B cell (primary cell): ENCODE measurements around the gene IAH1. TPM values are rescaled to one million over a fixed set of nuclear protein-coding genes. Genes with fewer than 3 reads are reported as not detected.
"Not testable (repeated sequence)": the region's sequence is repeated elsewhere in the genome, so short reads cannot be mapped to it uniquely, and the experiment has no call there.

Experiments used
- ATAC-seq: fragments of 200-7000 bp; cut with Tn5 transposase; one replicate; pipeline ENCODE4 v1.10.0; 2021; ENCODE audit warnings: low read depth, mild to moderate bottlenecking, moderate number of reproducible peaks, moderate library complexity
- CTCF ChIA-PET: fragments of 350-600 bp; sonication (Branson Sonifier 250); formaldehyde crosslinking; loops from one replicate; lab custom pipeline; 2021; ENCODE audit warnings: antibody characterized with exemption, inconsistent platforms; lab: Charles Lee
- POLR2A ChIA-PET: fragments of 350-600 bp; sonication (Branson Sonifier 250); formaldehyde crosslinking; loops from one replicate; lab custom pipeline; 2021; ENCODE audit warnings: antibody characterized with exemption; lab: Charles Lee
- DNase-seq: peaks from one replicate; pipeline ENCODE4 v3.0.0; 2013
- H2AFZ ChIP-seq: 2 replicates; pipeline ENCODE4 v1.6.1; 2012; ENCODE audit warnings: mild to moderate bottlenecking, low read depth, low read length; ENCODE audit not compliant: insufficient read depth, poor library complexity, severe bottlenecking
- H3K27ac ChIP-seq, 2 donors: 1 replicate in 1 of 2; 2 replicates in 1 of 2; pipeline ENCODE4 v1.5.1; 2012 to 2013; ENCODE audit warnings: low read length in 2 of 2, mild to moderate bottlenecking in 2 of 2, moderate library complexity in 1 of 2
- H3K27me3 ChIP-seq, 4 experiments: fragments of 200-600 bp in 1 of 4; sonication (generic) in 1 of 4; replicated peaks in 1 of 4; 1 replicate in 2 of 4; 2 replicates in 2 of 4; pipeline versions ENCODE4 v1.6.1 to v1.7.0; 2013 to 2016; ENCODE audit warnings: low read length in 3 of 4, mild to moderate bottlenecking in 2 of 4, mixed read lengths in 1 of 4, moderate library complexity in 1 of 4; ENCODE audit not compliant: insufficient read depth in 4 of 4, control insufficient read depth in 3 of 4; ENCODE audit errors: control extremely low read depth in 1 of 4
- H3K36me3 ChIP-seq, 2 experiments: replicated peaks in 1 of 2; 1 replicate in 1 of 2; 2 replicates in 1 of 2; pipeline versions ENCODE4 v1.6.1 to v1.7.1; 2013; ENCODE audit warnings: low read length in 1 of 2; ENCODE audit not compliant: insufficient read depth in 2 of 2, control insufficient read depth in 1 of 2; ENCODE audit errors: control extremely low read depth in 1 of 2, extremely low read depth in 1 of 2
- H3K4me1 ChIP-seq, 2 donors: fragments of 200-600 bp in 1 of 2; sonication (generic) in 1 of 2; 1 replicate in 1 of 2; 2 replicates in 1 of 2; pipeline versions ENCODE4 v1.5.1 to v1.6.1; 2013 to 2017; ENCODE audit warnings: low read length in 2 of 2; ENCODE audit not compliant: control insufficient read depth in 2 of 2, insufficient read depth in 2 of 2
- H3K4me2 ChIP-seq: replicated peaks from 2 replicates; pipeline ENCODE3; 2012; ENCODE audit warnings: mild to moderate bottlenecking, low read depth, low read length; ENCODE audit not compliant: poor library complexity, severe bottlenecking
- H3K4me3 ChIP-seq, 5 experiments: fragments of 200-600 bp in 1 of 5; sonication (generic) in 1 of 5; 1 replicate in 3 of 5; 2 replicates in 2 of 5; pipeline versions ENCODE4 v1.5.1 to v1.7.0; 2011 to 2016; ENCODE audit warnings: low read length in 4 of 5, mild to moderate bottlenecking in 4 of 5, low read depth in 2 of 5, control low read depth in 1 of 5, moderate library complexity in 1 of 5; ENCODE audit not compliant: insufficient read depth in 1 of 5; ENCODE audit errors: control extremely low read depth in 1 of 5, extremely low read depth in 1 of 5
- H3K79me2 ChIP-seq: fragments of 200-600 bp; sonication (generic); one replicate; pipeline ENCODE4 v1.6.0; 2016; ENCODE audit warnings: low read length; ENCODE audit not compliant: control insufficient read depth, insufficient read depth
- H3K9ac ChIP-seq: fragments of 200-600 bp; sonication (generic); 2 replicates; pipeline ENCODE4 v1.6.1; 2017; ENCODE audit warnings: mild to moderate bottlenecking, low read length, moderate library complexity
- H3K9me3 ChIP-seq, 3 donors: one replicate each; pipeline versions ENCODE4 v1.6.1 to v1.7.1; 2013; ENCODE audit warnings: low read length in 2 of 3; ENCODE audit not compliant: control insufficient read depth in 2 of 3, insufficient read depth in 1 of 3; ENCODE audit errors: control extremely low read depth in 1 of 3
- H4K20me1 ChIP-seq: 2 replicates; pipeline ENCODE4 v1.6.0; 2012; ENCODE audit warnings: mild to moderate bottlenecking, low read length; ENCODE audit not compliant: insufficient read depth, control insufficient read depth, poor library complexity, severe bottlenecking
- H3K27ac Mint-ChIP-seq: one replicate; pipeline ENCODE4 v1.8.0; 2021; ENCODE audit warnings: mixed read lengths
- H3K27me3 Mint-ChIP-seq: one replicate; pipeline ENCODE4 v1.8.0; 2021; ENCODE audit warnings: mixed read lengths
- H3K4me1 Mint-ChIP-seq: one replicate; pipeline ENCODE4 v1.8.0; 2021; ENCODE audit warnings: mixed read lengths
- H3K4me3 Mint-ChIP-seq: one replicate; pipeline ENCODE4 v1.8.0; 2021; ENCODE audit warnings: mixed read lengths
- H3K9me3 Mint-ChIP-seq: one replicate; pipeline ENCODE4 v1.8.0; 2022; ENCODE audit warnings: mixed read lengths; ENCODE audit not compliant: insufficient read depth
- EZH2 ChIP-seq: IDR thresholded peaks from 2 replicates; pipeline ENCODE4 v1.6.1; 2012; ENCODE audit warnings: borderline replicate concordance, low read depth, mild to moderate bottlenecking, moderate library complexity, low read length; ENCODE audit not compliant: insufficient read depth, poor library complexity, severe bottlenecking
- WGBS: methylation state at CpG from one replicate; pipeline ENCODE4 v1.1.5; 2013; ENCODE audit warnings: missing lambda C conversion rate; ENCODE audit not compliant: insufficient coverage; 5-methylcytosine and 5-hydroxymethylcytosine counted together
- intact Hi-C: fragments of 100-400 bp; cut with micrococcal nuclease; formaldehyde crosslinking; loops from one replicate; pipeline ENCODE4 v1.10.0; 2022
- polyA plus RNA-seq: library from polyadenylated mRNA; depleted of rRNA; stranded (reverse); fragments of >200 nt; gene quantifications from 2 replicates; pipeline ENCODE4 v1.2.3, GENCODE V29; 2012
- total RNA-seq, 2 donors: library from RNA; stranded (reverse); fragments of 120-200 nt in 1 of 2; gene quantifications; 1 replicate in 1 of 2; 2 replicates in 1 of 2; pipeline versions ENCODE4 v1.2.3 to v1.2.4, GENCODE V29; 2013 to 2022
- TF ChIP-seq, protein P1 (sequence below): fragments of 200-600 bp; IDR thresholded peaks from one replicate; pipeline ENCODE4 v1.8.0; 2022; ENCODE audit warnings: antibody characterized with exemption, mild to moderate bottlenecking

The IAH1 gene
- total and polyA plus RNA-seq, 2 donors (not counting 1 experiment from before 2014, with no cell fraction given), result 33.3 to 54.8 TPM

DNA sequence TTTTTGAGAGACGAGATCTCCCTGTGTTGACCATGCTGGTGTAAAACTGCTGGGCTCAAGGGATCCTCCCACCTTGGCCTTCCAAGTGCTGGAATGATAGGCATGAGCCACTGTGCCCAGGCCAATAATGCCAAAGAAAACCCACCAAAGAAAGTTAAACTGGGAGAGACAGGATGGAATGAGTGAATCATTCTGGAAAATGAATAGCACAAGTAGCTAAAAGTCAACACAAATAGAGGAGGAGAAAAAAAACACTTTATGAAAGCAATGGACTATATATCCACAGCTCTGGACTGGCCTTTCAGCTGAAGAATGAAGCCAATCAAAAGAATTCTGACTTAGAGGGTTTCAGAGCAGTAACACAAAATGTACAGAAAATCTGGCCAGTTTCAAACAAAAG, 23.9 kb downstream of the IAH1 start:
- Histone ChIP-seq H3K79me2 (peaks cover 3% of the 10 kb centered on the region), H3K4me3 (no peak overlapping the region), H3K4me1 (no peaks in the 10 kb centered on the region), H3K27me3 (no peaks in the 10 kb centered on the region), H3K4me2 (no peak overlapping the region), H3K27ac (peak overlapping the region in 1 of 2 donors; percentile 37), H4K20me1 (peaks cover 20% of the 10 kb centered on the region), H3K9ac (no peak overlapping the region), H3K9me3 (no peaks in the 10 kb centered on the region), H3K36me3 (peaks cover 23 to 75% of the 10 kb centered on the region in 2 experiments), H2AFZ (no peak overlapping the region)
- Mint-ChIP-seq H3K4me3 (no peak overlapping the region), H3K27ac (no peak overlapping the region), H3K4me1 (no peaks in the 10 kb centered on the region), H3K27me3 (no peaks in the 10 kb centered on the region), H3K9me3 (no peaks in the 10 kb centered on the region)
- intact Hi-C loops, result no loop called here
- ATAC-seq (no peak), DNase-seq (no peak)
- ChIA-PET CTCF (interaction anchor here (0.6 kb wide), 1 partner anchor 20 kb away, joined by 3 read pairs; no protein-coding TSS in a partner anchor), POLR2A (no interaction called here)
- WGBS, result no CpG with 5 or more reads among the region's 1 CpG
- TF ChIP-seq EZH2, result no peak
- TF ChIP-seq, protein P1, sequence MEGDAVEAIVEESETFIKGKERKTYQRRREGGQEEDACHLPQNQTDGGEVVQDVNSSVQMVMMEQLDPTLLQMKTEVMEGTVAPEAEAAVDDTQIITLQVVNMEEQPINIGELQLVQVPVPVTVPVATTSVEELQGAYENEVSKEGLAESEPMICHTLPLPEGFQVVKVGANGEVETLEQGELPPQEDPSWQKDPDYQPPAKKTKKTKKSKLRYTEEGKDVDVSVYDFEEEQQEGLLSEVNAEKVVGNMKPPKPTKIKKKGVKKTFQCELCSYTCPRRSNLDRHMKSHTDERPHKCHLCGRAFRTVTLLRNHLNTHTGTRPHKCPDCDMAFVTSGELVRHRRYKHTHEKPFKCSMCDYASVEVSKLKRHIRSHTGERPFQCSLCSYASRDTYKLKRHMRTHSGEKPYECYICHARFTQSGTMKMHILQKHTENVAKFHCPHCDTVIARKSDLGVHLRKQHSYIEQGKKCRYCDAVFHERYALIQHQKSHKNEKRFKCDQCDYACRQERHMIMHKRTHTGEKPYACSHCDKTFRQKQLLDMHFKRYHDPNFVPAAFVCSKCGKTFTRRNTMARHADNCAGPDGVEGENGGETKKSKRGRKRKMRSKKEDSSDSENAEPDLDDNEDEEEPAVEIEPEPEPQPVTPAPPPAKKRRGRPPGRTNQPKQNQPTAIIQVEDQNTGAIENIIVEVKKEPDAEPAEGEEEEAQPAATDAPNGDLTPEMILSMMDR, result no peak

DNA sequence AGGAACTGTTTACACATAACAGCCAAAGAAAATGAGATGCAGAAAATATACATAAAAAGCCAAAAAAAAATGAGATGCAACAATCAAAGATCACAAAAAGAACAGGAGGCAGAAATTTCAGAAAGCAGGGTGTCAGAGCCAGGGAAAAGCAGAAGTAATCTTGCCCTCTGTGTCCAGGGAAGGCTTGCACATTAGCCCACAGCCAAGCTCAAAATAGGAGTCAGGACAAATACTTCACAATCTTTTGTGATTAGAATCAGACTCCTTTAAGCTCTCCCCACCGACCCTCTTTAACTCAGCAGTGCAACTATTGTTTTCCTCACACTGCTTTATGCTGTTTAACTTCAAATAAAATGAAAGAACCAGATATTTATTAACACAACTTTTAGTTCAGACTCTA, 34.6 kb downstream of the IAH1 start:
- TF ChIP-seq, protein P1, result no peak
- TF ChIP-seq EZH2, result no peak
- ATAC-seq (no peak), DNase-seq (no peak)
- Histone ChIP-seq H3K4me3 (no peak overlapping the region), H2AFZ (no peak overlapping the region), H4K20me1 (no peaks in the 10 kb centered on the region), H3K79me2 (peaks cover 4% of the 10 kb centered on the region), H3K4me1 (no peaks in the 10 kb centered on the region), H3K27ac (no peak overlapping the region), H3K4me2 (no peak overlapping the region), H3K27me3 (no peaks in the 10 kb centered on the region), H3K36me3 (peaks cover 17 to 52% of the 10 kb centered on the region in 2 experiments), H3K9ac (no peak overlapping the region), H3K9me3 (no peaks in the 10 kb centered on the region)
- H3K9me3 Mint-ChIP-seq, result no peaks in the 10 kb centered on the region
- H3K4me3 Mint-ChIP-seq, result no peak overlapping the region
- H3K27me3 Mint-ChIP-seq, result no peaks in the 10 kb centered on the region
- no peaks in the 10 kb centered on the region for H3K4me1 Mint-ChIP-seq
- ChIA-PET POLR2A (no interaction called here), CTCF (interaction anchor here (1.1 kb wide), 1 partner anchor 47 kb away, joined by 3 read pairs; the partner anchor contains the start of gene ADAM17)
- WGBS, result 8% methylated on average over 1 of the region's 1 CpG
- intact Hi-C loops, result loop anchor here (5.0 kb wide), 1 partner anchor 38 kb away; no protein-coding TSS in a partner anchor
- H3K27ac Mint-ChIP-seq, result no peak overlapping the region

DNA sequence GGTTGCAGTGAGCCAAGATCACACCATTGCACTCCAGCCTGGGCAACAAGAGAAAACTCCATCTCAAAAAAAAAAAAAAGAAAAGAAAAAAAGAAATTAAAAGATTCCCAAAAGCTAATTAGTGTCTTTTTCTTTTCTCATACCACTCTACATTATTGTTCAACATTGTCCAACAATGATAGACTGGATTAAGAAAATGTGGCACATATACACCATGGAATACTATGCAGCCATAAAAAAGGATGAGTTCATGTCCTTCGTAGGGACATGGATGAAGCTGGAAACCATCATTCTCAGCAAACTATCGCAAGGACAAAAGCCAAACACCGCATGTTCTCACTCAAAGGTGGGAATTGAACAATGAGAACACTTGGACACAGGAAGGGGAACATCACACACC, 39.6 kb downstream of the IAH1 start:
- H3K27me3 ChIP-seq, H3K9ac ChIP-seq, H3K27ac Mint-ChIP-seq, H4K20me1 ChIP-seq, H3K4me2 ChIP-seq, H3K27ac ChIP-seq, H3K4me3 ChIP-seq, H2AFZ ChIP-seq, H3K4me3 Mint-ChIP-seq, H3K4me1 Mint-ChIP-seq, DNase-seq, H3K27me3 Mint-ChIP-seq, H3K9me3 ChIP-seq, ATAC-seq, H3K9me3 Mint-ChIP-seq, H3K4me1 ChIP-seq, POLR2A ChIA-PET, intact Hi-C loops: not testable (repeated sequence)
- no CpG with 5 or more reads among the region's 3 CpGs for WGBS
- CTCF ChIA-PET, result interaction anchor here (0.6 kb wide), 1 partner anchor 20 kb away, joined by 3 read pairs; no protein-coding TSS in a partner anchor
- Histone ChIP-seq H3K79me2 (peaks cover 11% of the 10 kb centered on the region), H3K36me3 (peaks cover 11 to 50% of the 10 kb centered on the region in 2 experiments)
